Measurements from ENCODE around the gene NMBR.
"Not testable (repeated sequence)": the region's sequence is repeated elsewhere in the genome, so short reads cannot be mapped to it uniquely, and the experiment has no call there.

The NMBR gene

GRCh38 chr6:142051404-142051803 lies 95.5 kb downstream of the NMBR start:
- DNase-seq, result no peak

- DNase-seq, result no peak
Observed at GRCh38 chr6:142048593-142048980, 98.3 kb downstream of the NMBR start.

DNA sequence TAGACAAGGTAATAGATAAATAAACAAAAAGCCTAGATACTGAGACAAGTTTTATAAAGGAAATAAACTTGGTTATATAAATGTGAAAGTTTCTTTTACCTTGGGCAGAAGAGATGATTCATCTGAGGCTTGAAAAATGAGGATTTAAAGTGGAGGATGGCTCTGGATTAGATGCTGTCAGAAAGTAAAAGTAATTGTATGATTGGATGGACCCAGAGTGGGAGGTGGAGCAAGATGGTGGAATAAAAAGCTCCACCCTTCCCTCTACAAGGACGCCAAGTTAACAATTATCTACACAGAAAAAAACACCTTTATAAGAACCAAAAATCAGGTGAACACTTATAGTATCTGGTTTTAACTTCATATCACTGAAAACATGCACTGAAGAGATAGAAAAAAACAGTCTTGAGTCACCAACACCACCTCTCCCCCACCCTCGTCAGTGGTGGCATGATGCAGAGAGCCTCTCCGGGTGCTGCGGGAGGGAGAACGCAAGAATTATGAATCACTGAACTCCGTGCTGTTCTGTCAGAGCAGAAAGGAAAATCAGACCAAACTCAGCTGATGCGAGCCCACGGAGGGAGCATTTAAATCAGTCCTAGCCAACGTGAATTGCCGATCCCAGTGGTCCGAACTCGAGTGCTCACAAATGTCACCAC lies 98.9 kb downstream of the NMBR start:
- no peak for DNase-seq

DNA sequence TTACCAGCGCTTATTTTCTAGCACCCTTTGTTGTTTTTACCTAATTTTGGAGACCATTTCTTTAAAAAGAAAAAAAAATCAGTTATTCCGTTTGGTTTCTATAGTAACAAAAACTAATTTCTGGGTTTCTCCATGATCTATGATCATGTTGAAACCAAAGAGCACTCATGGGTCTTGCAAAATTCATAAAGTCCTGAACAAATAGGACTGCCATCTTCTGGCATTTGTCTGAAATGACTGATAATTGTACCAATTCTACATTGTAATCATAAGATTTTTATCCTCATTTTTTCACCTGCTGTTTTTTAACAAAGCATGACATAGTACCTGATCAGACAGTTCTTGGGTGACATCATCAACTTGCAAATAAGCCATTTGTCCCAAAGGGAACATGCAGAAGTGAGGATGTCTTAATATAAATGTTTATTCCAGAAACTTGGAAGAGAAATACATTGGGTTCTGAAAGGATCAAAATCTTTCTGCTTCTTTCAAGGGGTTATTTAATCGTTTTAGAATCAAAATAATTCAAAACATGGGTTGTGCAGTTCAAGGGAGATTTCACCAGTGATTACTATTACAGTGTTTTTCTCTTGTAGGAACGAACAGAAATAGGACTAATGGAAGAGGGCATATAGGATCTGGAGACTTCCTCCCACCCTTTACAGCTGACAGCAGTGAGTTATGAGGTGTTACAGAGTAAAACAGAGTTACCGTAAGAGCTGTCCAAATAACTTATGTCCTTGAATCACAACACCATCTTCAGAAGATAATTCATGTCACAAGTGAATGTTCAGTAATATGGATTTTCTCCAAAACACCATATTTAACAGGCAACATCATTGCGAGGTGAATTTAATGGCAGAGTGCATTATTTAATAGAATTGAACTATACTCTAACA lies 101.3 kb downstream of the NMBR start:
- DNase-seq, result no peak

GRCh38 chr6:142035890-142036289 lies 111.0 kb downstream of the NMBR start:
- DNase-seq, result no peak

DNA sequence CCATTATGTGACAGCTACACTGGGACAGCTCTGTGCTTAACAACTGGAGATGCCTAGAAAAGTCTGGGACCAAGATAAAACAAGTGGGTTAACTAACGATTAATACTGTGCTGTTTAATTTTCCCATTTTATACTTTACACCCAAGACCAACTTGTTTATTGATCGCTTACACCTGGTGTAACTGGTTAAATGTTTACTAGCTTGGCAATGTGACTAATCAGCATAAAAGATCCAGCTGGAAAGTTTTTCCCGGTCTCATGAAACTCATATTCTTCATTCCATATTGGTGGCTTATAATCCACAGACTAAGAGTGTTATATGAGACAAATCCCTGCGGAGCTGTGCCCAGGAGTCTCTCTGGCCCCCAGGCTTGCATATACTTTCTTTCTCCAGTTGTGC lies 115.9 kb downstream of the NMBR start:
- no peak for DNase-seq

DNA sequence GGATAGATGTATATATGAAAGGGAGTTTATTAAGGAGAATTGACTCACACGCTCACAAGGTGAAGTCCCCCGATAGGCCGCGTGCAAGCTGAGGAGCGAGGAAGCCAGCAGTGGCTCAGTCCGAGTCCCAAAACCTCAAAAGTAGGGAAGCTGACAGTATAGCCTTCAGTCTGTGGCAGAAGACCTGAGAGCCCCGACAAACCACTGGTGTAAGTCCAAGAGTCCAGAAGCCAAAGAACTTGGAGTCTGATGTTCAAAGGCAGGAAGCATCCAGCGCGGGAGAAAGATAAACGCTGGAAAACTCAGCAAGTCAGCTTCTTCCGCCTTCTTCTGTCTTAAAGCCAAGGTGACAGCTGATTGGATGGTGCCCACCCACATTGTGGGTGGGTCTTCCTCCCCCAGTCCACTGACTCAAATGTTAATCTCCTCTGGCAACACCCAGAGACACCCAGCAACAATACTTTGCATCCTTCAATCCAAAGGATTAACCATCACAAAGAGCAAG lies 116.8 kb downstream of the NMBR start:
- no peak for DNase-seq

- DNase-seq, result no peak
Observed at GRCh38 chr6:142028527-142028926, 118.4 kb downstream of the NMBR start.

DNA sequence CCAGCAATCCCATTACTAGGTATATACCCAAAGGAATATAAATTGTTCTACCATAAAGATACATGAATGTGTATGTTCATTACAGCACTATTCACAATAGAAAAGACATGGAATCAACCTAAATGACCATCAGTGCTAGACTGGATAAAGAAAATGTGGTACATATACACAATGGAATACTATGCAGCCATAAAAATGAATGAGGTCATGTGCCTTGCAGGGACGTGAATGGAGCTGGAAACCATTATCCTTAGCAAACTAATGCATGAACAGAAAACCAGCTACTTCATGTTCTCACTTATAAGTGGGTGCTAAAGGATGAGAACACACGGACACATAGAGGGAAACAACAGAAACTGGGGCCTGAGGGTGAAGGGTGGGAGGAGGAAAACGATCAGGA lies 119.1 kb downstream of the NMBR start:
- DNase-seq, result not testable (repeated sequence)

- DNase-seq, result no peak
Observed at GRCh38 chr6:142027074-142027473, 119.8 kb downstream of the NMBR start.

DNA sequence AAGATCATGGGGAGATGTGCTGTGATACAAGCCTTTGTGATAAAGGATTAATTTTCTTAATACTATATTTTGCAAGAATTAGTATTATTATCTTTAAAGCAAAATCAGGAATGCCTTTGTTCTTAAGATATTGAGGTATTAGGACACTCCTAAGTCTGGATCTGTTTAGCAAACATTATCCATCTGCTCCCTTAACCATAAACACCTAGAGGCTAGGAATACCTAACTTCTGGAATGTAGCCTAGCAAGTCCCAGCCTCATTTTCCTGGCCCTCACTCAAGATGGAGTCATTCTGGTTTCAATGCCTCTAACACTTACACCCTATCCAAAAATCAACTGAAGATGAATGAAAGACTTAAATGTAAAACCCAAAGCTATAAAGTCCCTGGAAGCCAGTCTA lies 120.5 kb downstream of the NMBR start:
- no peak for DNase-seq

All from GOT3 (cell line).